Left colon (tissue), 2 donors: ENCODE results near the gene ZNF609. TPM values are rescaled to one million over a fixed set of nuclear protein-coding genes. Genes with fewer than 3 reads are reported as not detected.
"Not testable (repeated sequence)": the region's sequence is repeated elsewhere in the genome, so short reads cannot be mapped to it uniquely, and the experiment has no call there.

Experiments used
- ATAC-seq: fragments of 200-7000 bp; cut with Tn5 transposase; one replicate; pipeline ENCODE4 v1.9.1; 2020; ENCODE audit warnings: mild to moderate bottlenecking, moderate library complexity
- DNase-seq, 2 donors: peaks; one replicate each; pipeline ENCODE4 v3.0.0-alpha.2; 2020
- intact Hi-C, 2 donors: fragments of 100-400 bp; cut with DNase I in 1 of 2; cut with micrococcal nuclease in 1 of 2; formaldehyde crosslinking; loops; one replicate each; pipeline versions ENCODE4 v1.11.2 to v1.14.0; 2022; cut with DNase I, micrococcal nuclease
- total RNA-seq, 2 donors: library from RNA; stranded (reverse); fragmentation: NEBNext Ultra II Directional; extraction: Animal tissue kit (Norgen Biotek cat#: 25700); gene quantifications; one replicate each; pipeline ENCODE4 v1.2.1, GENCODE V29; 2021
- donor health status: DM: no; HTN: no; CAD: no.
- donor health status: DM: yes; HTN: yes; CAD: no.

ZNF609 gene
- total RNA-seq, 2 donors from 2014 or later: 26.3 to 35.3 TPM

GRCh38 chr15:64630396-64631107 lies 170.2 kb downstream of the ZNF609 start:
- ATAC-seq (no peak), DNase-seq (no peak)
- intact Hi-C loops: no loop called here

- DNase-seq, ATAC-seq, intact Hi-C loops: not testable (repeated sequence)
Measured at GRCh38 chr15:64632639-64633038, 172.3 kb downstream of the ZNF609 start.

GRCh38 chr15:64633332-64633731 lies 173.0 kb downstream of the ZNF609 start:
- no peak for ATAC-seq
- DNase-seq: no peak
- intact Hi-C loops: no loop called here

GRCh38 chr15:64634027-64634426 lies 173.6 kb downstream of the ZNF609 start:
- no peak for DNase-seq

DNA sequence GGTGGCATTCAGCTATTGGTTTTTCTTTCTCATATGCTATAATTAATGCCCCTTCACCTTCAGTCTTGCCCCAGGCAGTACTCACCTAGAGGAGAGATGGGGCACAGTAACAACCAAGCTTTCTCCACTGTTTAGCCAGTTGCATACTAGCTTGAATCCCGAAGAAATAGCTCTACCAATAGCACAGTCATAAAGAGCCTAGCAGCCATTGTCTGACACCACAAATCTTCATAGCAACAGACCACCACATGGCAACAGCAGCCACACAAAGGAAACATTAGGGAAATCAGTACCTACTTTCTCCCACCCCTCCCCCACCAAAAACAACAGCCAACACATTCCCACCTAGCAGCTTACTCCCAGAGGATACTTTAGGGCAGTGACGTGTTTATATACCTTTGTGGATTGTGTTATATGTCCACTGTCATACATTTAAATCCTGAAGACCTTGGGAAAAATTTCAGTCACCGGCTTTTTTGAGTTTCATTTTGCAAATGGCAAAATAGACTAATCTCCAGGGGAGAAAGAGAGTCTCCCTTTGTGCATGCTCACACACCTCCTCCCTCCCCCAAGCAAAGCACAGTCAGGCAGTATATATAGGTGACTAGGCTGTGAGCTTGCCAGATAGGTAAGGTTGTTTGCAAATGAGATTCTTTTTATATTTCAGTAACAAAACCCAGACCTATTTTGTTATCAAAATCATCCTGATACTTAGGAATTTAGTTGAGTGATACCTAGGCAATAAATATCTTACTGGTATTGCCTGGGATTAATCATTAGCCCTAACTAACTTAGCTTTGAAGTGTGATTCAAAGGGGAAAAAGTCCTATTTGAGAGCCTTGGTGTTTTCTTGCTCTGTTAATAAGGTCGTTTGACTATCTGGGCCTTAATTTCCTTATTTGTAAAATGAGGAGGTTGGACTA lies 174.5 kb downstream of the ZNF609 start:
- DNase-seq (no peak), ATAC-seq (peak; percentile 55)
- intact Hi-C loops: no loop called here

More at GRCh38 chr15:64634027-64634426, 173.6 kb downstream of the ZNF609 start:
- intact Hi-C loops: no loop called here
- peak; percentile 27 for ATAC-seq

GRCh38 chr15:64635499-64636495 lies 175.4 kb downstream of the ZNF609 start:
- DNase-seq: no peak
- peak; percentile 54 for ATAC-seq
- intact Hi-C loops: no loop called here

DNA sequence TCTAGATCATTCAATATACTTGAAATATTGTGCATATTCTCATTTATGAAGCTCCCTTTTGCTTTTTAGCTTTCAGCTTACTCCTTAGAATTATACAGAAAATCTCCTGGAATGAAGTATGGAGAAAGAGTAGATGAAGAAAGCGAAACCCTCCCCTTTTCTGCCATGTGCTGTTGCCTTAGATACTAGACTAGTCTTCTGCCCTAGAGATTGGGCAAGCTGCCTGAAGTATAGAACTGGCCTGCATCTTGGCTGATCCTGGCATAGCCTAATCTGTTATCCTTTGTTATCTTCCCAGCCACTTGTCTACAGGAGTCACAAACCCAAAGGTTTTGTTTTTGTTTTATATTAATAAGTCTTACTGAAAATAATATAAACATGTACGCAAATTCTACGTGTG lies 176.2 kb downstream of the ZNF609 start:
- intact Hi-C loops: no loop called here
- no peak for ATAC-seq
- no peak for DNase-seq

GRCh38 chr15:64637412-64637811 lies 177.0 kb downstream of the ZNF609 start:
- ATAC-seq: no peak
- intact Hi-C loops: no loop called here

DNA sequence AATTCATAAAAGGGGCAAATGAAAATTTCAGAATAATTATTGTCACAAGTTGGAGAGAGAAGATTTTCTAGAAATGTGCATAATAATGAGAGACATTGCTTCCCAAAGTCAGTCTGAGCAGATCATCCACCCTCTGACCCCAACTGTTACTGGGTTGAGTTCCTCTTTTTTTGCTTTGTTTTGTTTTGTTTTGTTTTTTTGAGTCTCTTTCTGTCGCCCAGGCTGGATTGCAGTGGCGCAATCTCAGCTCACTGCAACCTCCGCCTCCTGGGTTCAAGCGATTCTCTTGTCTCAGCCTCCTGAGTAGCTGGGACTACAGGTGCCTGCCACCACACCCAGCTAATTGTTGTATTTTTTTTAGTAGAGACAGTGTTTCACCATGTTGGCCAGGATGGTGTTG lies 179.4 kb downstream of the ZNF609 start:
- ATAC-seq, intact Hi-C loops, DNase-seq: not testable (repeated sequence)

More at GRCh38 chr15:64637412-64637811, 177.0 kb downstream of the ZNF609 start:
- DNase-seq: no peak

DNA sequence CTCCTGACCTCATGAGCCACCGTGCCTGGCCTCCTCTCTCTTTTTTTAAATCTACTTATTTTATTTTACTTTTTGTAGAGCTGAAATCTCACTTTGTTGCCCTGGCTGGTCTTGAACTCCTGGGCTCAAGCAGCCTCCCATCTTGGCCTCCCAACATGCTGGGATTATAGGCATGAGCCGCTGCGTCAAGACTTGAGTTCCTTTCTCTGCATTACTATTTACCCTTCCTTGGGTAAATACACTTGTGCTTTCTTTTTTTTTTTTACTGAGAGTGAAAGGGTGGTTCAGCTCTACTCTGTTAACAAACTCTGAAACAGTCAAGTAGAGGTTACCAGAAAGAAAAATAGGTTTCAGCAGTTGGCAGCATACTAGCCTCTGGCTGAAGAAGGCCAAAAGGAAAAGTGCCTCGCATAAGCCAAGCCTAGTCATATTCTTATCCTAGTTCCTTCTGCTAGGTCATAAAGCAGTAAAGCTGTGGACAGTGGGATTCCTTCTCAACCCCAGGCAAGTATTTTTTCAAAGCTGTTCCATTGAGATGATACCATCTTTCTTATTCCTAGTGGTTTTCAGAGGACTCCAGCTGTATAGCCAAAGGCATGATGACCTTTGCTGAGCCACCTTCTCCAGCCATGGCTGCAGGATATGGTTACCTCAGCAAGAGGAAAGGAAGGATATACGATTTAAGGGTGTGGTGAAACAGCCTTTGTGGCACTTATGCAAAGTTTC lies 179.9 kb downstream of the ZNF609 start:
- intact Hi-C loops: no loop called here
- DNase-seq: no peak
- peak; percentile 74 for ATAC-seq

DNA sequence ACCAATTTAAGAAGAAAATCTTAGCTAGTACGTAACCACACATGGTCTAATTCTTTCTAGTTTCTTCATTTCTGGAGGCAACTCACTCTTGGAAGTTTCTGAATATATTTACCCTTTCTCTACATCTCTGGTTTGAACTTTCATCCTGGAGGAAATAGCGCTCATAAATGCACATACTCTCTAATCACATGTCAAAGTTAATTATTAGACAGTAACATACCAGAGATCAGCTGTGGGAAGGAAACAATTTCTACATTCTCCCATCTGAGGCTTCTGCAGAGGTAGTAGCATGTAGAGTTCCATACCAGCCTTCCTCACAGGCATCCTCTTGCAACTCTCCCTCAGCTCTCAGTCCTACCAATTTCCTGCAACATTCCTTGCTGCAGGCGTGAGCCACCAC lies 182.5 kb downstream of the ZNF609 start:
- intact Hi-C loops: no loop called here
- ATAC-seq: peak; percentile 86
- no peak for DNase-seq

- ATAC-seq: no peak
- no peak for DNase-seq
- intact Hi-C loops: no loop called here
Measured at GRCh38 chr15:64643685-64644084, 183.3 kb downstream of the ZNF609 start.

GRCh38 chr15:64644811-64645210 lies 184.4 kb downstream of the ZNF609 start:
- ATAC-seq, intact Hi-C loops, DNase-seq: not testable (repeated sequence)

DNA sequence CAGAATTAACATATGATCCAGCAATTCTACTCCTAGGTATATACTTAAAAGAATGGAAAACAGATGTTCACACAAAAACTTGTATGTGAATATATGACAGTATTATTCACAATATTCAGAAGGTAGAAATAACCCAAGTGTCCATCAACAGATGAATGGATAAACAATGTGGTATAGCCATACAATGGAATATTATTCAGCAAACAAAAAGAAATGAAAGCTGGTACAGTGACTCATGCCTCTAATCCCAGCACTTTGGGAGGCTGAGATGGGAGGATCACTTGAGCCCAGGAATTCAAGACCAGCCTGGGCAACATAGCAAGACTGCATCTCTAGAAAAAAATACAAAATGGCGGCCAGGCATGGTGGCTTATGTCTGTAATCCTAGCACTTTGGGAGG lies 185.6 kb downstream of the ZNF609 start:
- DNase-seq (no peak), ATAC-seq (no peak)
- intact Hi-C loops: no loop called here

GRCh38 chr15:64647367-64647766 lies 187.0 kb downstream of the ZNF609 start:
- ATAC-seq (no peak), DNase-seq (no peak)
- intact Hi-C loops: no loop called here

DNA sequence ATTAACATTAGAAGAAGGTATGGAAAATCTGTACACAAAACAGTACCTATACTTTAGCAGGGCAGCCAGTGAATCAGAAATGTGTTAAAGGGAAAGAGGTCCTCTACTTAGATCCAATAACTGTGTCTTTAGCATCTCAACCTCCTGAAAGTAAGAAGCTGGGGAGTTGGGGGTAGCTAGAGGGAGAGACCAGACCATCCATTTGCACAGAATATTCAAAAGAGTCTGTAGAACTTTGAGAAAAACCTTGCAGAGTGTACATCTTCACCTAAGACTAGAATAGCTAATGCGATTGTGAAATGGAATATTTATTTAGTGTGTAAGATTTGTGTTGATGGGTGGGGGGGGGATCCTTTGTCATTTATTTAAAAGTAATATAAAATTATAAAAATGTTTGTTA lies 190.2 kb downstream of the ZNF609 start:
- ATAC-seq: no peak
- DNase-seq: no peak
- intact Hi-C loops: loop anchor here in 1 of 2 donors (10.0 kb wide), 1 partner anchor 226 kb away; no protein-coding TSS in a partner anchor

DNA sequence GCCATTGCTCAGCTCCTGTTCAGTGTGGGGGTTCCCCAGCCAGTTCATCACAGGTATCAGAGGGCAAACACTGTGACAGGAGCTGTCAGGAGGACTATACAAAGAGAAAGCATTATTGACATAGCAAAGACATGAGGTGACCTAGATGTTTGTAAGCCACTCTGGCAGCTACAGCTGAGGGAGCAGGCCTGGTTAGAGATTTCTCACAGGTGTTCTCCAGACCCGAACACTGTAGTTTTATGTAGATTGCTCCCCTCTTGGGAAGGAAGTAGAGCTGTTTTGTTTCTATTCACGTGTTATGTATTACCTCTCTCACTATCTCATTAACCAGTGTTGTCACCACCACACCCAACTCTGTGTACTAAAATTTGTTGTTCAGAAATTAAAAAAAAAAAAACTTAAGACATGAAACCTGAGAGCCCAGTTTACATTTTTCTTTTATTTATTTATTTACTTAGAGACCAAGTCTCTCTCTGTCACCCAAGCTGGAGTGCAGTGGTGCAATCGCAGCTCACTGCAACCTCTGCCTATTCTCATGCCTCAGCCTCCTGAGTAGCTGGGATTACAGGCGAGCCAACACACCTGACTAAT lies 191.3 kb downstream of the ZNF609 start:
- intact Hi-C loops: loop anchor here in 1 of 2 donors (10.0 kb wide), 1 partner anchor 227 kb away; no protein-coding TSS in a partner anchor
- peak; percentile 87 for ATAC-seq
- DNase-seq: no peak
